A549 (cell line): ENCODE data around the gene PPP1R14B.

Source experiments
- EP300 ChIP-seq, 2 experiments: fragments of >200 bp; sonication (Bioruptor Twin); formaldehyde crosslinking; IDR thresholded peaks; 2 replicates in 1 of 2; 3 replicates in 1 of 2; pipeline ENCODE4 v1.6.1; 2016 to 2017
- PHF8 ChIP-seq: fragments of 200-600 bp; sonication (generic); IDR thresholded peaks from 2 replicates; pipeline ENCODE4 v1.6.1; 2016; ENCODE audit warnings: low read depth, mild to moderate bottlenecking, antibody characterized with exemption, moderate library complexity, borderline replicate concordance
- POLR2A ChIP-seq: IDR thresholded peaks from 2 replicates; pipeline ENCODE4 v1.6.1; 2012; ENCODE audit warnings: mild to moderate bottlenecking, low read length
- REST ChIP-seq: fragments of 200-600 bp; sonication (generic); IDR thresholded peaks from 2 replicates; pipeline ENCODE4 v1.6.1; 2016; ENCODE audit warnings: antibody characterized with exemption, mild to moderate bottlenecking, moderate library complexity
- RNF2 ChIP-seq: fragments of 200-600 bp; sonication (generic); IDR thresholded peaks from 2 replicates; pipeline ENCODE4 v1.6.1; 2016; ENCODE audit warnings: low read depth, mild to moderate bottlenecking, antibody characterized with exemption, moderate library complexity, borderline replicate concordance
- SMC3 ChIP-seq: fragments of >200 bp; sonication (Bioruptor Twin); formaldehyde crosslinking; IDR thresholded peaks from 3 replicates; pipeline ENCODE4 v1.6.1; 2018; ENCODE audit warnings: inconsistent platforms
- TP53 ChIP-seq: fragments of 250-450 bp; sonication (Bioruptor Pico); IDR thresholded peaks from 2 replicates; pipeline ENCODE4 v1.5.0; 2021; ENCODE audit warnings: mild to moderate bottlenecking, moderate library complexity
- ZFP36 ChIP-seq: fragments of 450-650 bp; IDR thresholded peaks from 2 replicates; pipeline ENCODE4 v1.6.1; 2014; ENCODE audit warnings: borderline replicate concordance; ENCODE audit not compliant: partially characterized antibody
- TF ChIP-seq, protein P1 (sequence below): fragments of >200 bp; sonication (Bioruptor Twin); formaldehyde crosslinking; IDR thresholded peaks from 3 replicates; pipeline ENCODE4 v1.5.1; 2016

DNA sequence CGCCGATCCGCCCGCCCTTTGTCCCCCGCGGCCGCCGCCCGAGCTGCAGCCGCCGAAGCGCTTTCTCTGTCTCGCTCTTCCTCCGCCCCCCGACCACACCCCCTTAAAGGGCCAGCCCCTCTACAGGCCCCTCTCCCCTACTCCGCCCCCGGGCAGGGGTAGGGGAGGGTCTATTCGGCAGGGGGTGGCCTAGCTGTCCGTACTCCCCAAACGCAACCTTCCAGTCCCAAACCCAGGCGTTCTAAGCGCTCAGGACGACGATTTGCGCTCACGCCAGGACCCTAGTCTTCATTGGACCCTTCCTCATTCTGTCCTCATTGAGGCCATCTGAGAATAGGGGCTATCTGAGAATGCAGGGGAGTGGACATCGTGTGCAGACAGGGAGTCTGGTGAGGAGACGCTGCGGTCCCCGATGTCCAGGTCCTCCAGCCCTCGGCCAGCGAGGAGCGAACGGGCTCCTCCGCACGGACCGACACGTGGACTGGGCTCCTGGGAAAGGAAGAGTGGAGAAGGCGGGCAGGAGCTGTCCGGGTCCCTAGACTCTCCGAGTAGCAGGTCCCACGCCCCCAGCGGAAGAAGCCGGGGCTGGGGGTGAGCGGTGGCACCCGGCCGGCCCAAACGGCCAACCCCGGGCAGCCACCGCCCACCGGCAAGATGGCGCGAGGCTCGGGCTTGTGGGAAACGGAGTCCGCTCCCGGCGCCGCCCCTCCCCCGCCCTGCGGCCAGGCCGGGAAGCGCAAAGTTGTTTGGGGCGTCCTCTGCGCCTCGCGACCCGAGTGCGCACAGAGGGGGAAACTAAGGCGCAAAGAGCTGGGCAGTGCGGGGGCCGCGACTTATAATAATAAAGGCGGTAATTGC, at the start of gene PPP1R14B:
- TF ChIP-seq REST (no peak), RNF2 (no peak; the same call in 1 of the 2 replicates), SMC3 (no peak), TP53 (CRISPR knock-in tag) (no peak), PHF8 (no peak), ZFP36 (no peak), EP300 (IDR thresholded peaks at IDR 0.05) (no peak), POLR2A (peak; percentile 14; the same call in 1 of the 2 replicates)
- TF ChIP-seq, protein P1, sequence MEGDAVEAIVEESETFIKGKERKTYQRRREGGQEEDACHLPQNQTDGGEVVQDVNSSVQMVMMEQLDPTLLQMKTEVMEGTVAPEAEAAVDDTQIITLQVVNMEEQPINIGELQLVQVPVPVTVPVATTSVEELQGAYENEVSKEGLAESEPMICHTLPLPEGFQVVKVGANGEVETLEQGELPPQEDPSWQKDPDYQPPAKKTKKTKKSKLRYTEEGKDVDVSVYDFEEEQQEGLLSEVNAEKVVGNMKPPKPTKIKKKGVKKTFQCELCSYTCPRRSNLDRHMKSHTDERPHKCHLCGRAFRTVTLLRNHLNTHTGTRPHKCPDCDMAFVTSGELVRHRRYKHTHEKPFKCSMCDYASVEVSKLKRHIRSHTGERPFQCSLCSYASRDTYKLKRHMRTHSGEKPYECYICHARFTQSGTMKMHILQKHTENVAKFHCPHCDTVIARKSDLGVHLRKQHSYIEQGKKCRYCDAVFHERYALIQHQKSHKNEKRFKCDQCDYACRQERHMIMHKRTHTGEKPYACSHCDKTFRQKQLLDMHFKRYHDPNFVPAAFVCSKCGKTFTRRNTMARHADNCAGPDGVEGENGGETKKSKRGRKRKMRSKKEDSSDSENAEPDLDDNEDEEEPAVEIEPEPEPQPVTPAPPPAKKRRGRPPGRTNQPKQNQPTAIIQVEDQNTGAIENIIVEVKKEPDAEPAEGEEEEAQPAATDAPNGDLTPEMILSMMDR, result no peak
